CD4-positive, alpha-beta T cell treated with Interleukin-10 for 1 hour (primary cell): Measurements from ENCODE around the gene MIDN.
"Not testable (repeated sequence)": the region's sequence is repeated elsewhere in the genome, so short reads cannot be mapped to it uniquely, and the experiment has no call there.

Source experiments
- DNase-seq: peaks from one replicate; pipeline ENCODE4 v3.0.0-alpha.2; 2020

Gene MIDN

DNA sequence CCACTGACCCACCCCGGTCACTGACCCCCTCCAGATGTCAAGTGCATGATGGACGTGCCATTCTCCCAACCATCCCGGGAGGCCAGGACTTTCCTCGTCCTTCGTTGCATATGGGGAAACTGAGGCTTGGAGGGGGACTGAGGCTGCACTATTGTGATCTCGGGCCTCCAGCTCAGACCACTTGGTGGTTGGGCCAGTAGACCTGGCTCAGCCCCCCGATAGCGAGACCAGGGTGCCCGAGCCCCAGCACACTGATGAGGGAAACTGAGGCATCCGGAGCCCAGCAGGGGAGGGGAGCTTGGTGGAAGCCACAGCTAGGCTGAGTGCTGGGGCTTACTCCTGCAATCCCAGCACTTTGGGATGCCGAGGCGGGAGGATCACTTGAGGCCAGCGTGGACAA, 47.7 kb downstream of the MIDN start:
- DNase-seq = no peak

GRCh38 chr19:1296575-1297271, 48.3 kb downstream of the MIDN start:
- DNase-seq = no peak

GRCh38 chr19:1298235-1298634, 49.9 kb downstream of the MIDN start:
- no peak for DNase-seq

DNA sequence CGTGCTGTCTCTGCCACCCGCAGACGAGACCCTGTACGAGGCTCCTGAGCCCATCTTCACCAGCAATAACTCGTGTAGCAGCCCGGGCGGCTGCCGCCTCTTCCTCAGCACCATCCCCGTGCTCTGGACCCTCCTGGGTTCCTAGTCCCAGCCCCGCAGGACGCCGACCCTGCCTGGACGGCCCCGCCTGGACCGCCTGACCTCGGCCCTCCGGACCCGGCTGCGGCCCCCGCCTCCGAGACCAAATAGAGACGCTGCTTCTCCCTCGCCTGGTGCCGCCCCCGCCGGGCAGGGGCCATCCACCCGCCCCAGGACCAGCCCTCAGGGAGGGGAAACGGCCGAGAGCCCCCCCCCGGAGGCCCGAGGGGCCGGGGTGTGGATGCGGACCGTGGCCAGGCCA, 51.4 kb downstream of the MIDN start:
- DNase-seq = no peak

GRCh38 chr19:1300744-1301490, 52.5 kb downstream of the MIDN start:
- DNase-seq = no peak

DNA sequence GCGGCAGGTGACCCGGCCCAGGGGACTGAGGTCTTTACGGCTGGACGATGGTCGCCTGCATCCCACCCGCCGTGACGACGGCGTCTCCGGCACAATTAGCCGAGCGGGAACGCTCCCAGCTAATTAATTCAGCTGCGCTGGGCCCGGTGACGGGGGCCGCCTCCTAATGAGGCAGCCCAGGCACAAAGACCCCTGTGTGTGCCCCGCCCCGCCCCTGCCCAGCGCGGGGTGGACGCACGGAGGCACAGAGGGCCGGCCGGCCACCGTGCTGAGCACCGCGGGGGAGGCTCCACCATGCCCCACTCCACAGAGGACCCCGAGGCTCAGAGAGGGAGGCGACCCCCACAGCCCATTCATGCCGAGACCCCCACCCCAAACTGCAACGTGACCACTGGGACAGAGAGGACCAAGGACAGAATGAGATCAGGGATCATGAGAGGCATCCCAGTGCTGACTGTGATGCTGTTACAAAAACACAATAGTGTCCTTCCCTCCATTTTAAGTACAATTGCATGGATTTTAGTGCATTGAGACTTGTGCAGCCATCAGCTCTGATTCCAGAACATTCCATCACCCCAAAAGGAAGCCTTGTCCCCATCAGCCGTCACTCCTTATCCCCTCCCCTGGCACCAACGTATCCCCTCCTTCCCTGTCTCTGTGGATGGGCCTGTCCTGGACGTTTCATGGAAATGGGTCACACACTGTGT, 54.3 kb downstream of the MIDN start:
- no peak for DNase-seq

- no peak for DNase-seq
Observed at GRCh38 chr19:1304197-1304924, 56.0 kb downstream of the MIDN start.

- DNase-seq = not testable (repeated sequence)
Observed at GRCh38 chr19:1305354-1305753, 57.0 kb downstream of the MIDN start.

- DNase-seq = no peak
Observed at GRCh38 chr19:1307320-1307719, 58.9 kb downstream of the MIDN start.

DNA sequence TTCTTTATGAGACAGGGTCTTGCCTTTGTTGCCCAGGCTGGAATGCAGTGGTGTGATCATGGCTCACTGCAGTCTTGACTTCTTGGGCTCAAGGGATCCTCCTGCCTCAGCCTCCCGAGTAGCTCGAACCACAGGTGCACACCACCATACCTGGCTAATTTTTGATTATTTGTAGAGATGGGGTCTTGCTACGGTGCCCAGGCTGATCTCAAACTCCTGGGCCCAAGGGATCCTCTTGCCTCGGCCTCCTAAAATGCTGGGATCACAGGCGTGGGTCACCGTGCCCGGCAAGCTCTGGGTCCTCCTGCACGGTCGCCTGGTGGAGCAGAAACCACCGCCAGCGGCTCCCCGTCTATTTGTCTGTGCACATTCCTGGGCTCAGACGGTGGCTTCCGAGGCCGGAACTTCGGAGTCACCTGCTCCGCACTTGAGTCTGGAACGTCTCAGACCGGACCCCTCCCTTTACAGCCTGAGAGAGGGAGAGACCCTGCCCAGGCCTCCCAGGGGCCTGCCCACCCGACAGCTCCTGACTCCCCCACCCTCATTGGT, 59.4 kb downstream of the MIDN start:
- DNase-seq = no peak

DNA sequence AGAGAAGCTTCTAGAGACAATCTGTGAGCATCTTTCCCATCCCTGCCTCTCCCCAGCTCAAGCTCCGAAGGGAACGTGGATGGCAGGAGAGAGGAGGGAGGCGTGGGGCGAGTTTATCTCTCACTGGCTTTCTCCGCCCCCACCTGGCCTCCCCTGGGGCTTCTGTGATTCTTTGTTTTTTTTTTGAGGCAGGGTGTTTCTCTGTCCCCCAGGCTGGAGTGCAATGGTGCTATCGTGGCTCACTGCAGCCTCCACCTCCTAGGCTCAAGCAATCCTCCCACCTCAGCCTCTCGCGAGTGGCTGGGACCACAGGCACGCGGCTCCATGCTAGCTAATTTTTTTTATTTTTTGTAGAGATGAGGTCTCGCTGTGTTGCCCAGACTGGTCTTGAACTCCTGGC, 60.3 kb downstream of the MIDN start:
- no peak for DNase-seq
